GM12878 (cell line): ENCODE data around the gene ZNF462. TPM values are rescaled to one million over a fixed set of nuclear protein-coding genes. Genes with fewer than 3 reads are reported as not detected.

Experiments
- IRF5 ChIP-seq: fragments of 450-650 bp; IDR thresholded peaks from 2 replicates; pipeline ENCODE4 v1.6.1; 2017; ENCODE audit warnings: borderline replicate concordance
- PML ChIP-seq: IDR thresholded peaks from 2 replicates; pipeline ENCODE4 v1.6.1; 2012; ENCODE audit warnings: low read length, inconsistent platforms
- PRDM15 ChIP-seq: fragments of 450-650 bp; formaldehyde crosslinking; IDR thresholded peaks from 2 replicates; pipeline ENCODE4 v1.4.0; 2020; ENCODE audit warnings: mild to moderate bottlenecking, moderate library complexity
- RAD21 ChIP-seq: IDR thresholded peaks from 2 replicates; pipeline ENCODE4 v1.6.1; 2011; ENCODE audit warnings: mild to moderate bottlenecking, low read depth, low read length, moderate library complexity; ENCODE audit not compliant: insufficient read depth
- RUNX3 ChIP-seq: IDR thresholded peaks from 2 replicates; pipeline ENCODE4 v1.6.1; 2012; ENCODE audit warnings: low read length, inconsistent platforms
- SMAD1 ChIP-seq: fragments of 450-650 bp; IDR thresholded peaks from 2 replicates; pipeline ENCODE4 v1.6.1; 2018; ENCODE audit warnings: mild to moderate bottlenecking, low read depth; ENCODE audit not compliant: partially characterized antibody
- SMARCA5 ChIP-seq: fragments of 450-650 bp; IDR thresholded peaks from 2 replicates; pipeline ENCODE4 v1.6.1; 2017; ENCODE audit warnings: mild to moderate bottlenecking
- SUPT20H ChIP-seq: IDR thresholded peaks from 2 replicates; pipeline ENCODE4 v1.6.1; 2011; ENCODE audit warnings: low read depth, mild to moderate bottlenecking, low read length, moderate library complexity, borderline replicate concordance; ENCODE audit not compliant: control insufficient read depth
- TAF1 ChIP-seq: IDR thresholded peaks from 2 replicates; pipeline ENCODE4 v1.6.1; 2011; ENCODE audit warnings: mild to moderate bottlenecking, low read depth, low read length, borderline replicate concordance
- TCF12 ChIP-seq: IDR thresholded peaks from 2 replicates; pipeline ENCODE4 v1.6.1; 2011; ENCODE audit warnings: low read depth, mild to moderate bottlenecking, low read length
- ZBED1 ChIP-seq: IDR thresholded peaks from 2 replicates; pipeline ENCODE4 v1.6.1; 2016; ENCODE audit warnings: borderline replicate concordance
- polyA plus RNA-seq, 11 experiments: library from polyadenylated mRNA; depleted of rRNA in 4 of 11; unstranded in 6 of 11; stranded (reverse) in 5 of 11; fragments of >200 nt; fragmentation: Nextera tagmentation in 4 of 11; fragmentation: Illumina TruSeq in 1 of 11; extraction: Ambion mirVana in 4 of 11; extraction: Trizol in 1 of 11; gene quantifications; 1 replicate in 1 of 11; 2 replicates in 10 of 11; pipeline versions ENCODE4 v1.2.1 to v1.2.3, GENCODE V29; 2011 to 2016; ENCODE audit warnings: inconsistent platforms in 2 of 11, missing spikeins in 2 of 11, low read depth in 1 of 11
- total RNA-seq, 4 experiments: library from RNA; depleted of rRNA in 3 of 4; stranded (reverse); fragments of >200 nt in 3 of 4; fragmentation: Illumina TruSeq in 1 of 4; extraction: Trizol in 1 of 4; gene quantifications; 2 replicates each; pipeline versions ENCODE4 v1.2.1 to v1.2.3, GENCODE V29; 2013 to 2021
- TF ChIP-seq, protein P1 (sequence below): fragments of 450-650 bp; IDR thresholded peaks from 2 replicates; pipeline ENCODE4 v1.6.1; 2017; ENCODE audit warnings: low read depth, mild to moderate bottlenecking, moderate library complexity
- TF ChIP-seq, protein P2 (sequence below): fragments of 450-650 bp; IDR thresholded peaks from 2 replicates; pipeline ENCODE4 v1.6.1; 2018; ENCODE audit warnings: mild to moderate bottlenecking, low read depth, moderate library complexity; ENCODE audit not compliant: partially characterized antibody
- TF ChIP-seq, protein P3 (sequence below): fragments of 150-350 bp; IDR thresholded peaks from 2 replicates; pipeline ENCODE4 v1.6.1; 2014; ENCODE audit warnings: mild to moderate bottlenecking, low read depth, low read length
- TF ChIP-seq, protein P4 (sequence below): fragments of 450-650 bp; IDR thresholded peaks from 2 replicates; pipeline ENCODE4 v1.6.1; 2017; ENCODE audit warnings: mild to moderate bottlenecking, moderate library complexity

ZNF462 gene
- total and polyA plus RNA-seq, 10 of the 15 experiments (the other 5 are each of a cell fraction or from before 2014, with no cell fraction given) = 0.27 to 13.7 (median 0.55) TPM

DNA sequence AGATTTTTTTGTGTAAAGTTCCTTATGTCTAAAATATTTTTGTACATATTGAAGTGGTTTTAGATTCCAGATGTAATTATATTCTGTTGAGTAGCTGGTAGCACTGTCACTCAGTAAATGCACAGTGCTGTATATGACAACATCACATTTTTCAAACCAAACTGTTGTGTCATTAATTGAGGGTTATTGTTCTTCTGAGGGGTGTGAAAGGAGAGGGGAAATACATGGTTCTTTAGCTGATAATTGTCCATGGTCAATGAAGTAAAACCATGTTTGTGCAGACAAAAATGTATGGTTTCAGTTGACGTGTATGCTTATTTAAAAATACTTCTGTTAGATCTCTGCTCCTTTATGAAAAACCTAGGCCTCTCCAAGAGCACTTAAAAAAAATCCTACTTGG, 3.3 kb downstream of the ZNF462 start (continued):
- TF ChIP-seq, protein P1, sequence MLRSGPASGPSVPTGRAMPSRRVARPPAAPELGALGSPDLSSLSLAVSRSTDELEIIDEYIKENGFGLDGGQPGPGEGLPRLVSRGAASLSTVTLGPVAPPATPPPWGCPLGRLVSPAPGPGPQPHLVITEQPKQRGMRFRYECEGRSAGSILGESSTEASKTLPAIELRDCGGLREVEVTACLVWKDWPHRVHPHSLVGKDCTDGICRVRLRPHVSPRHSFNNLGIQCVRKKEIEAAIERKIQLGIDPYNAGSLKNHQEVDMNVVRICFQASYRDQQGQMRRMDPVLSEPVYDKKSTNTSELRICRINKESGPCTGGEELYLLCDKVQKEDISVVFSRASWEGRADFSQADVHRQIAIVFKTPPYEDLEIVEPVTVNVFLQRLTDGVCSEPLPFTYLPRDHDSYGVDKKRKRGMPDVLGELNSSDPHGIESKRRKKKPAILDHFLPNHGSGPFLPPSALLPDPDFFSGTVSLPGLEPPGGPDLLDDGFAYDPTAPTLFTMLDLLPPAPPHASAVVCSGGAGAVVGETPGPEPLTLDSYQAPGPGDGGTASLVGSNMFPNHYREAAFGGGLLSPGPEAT = peak; percentile 72; the same call in 1 of the 2 replicates
- TF ChIP-seq RAD21 = no peak
- TF ChIP-seq, protein P2, sequence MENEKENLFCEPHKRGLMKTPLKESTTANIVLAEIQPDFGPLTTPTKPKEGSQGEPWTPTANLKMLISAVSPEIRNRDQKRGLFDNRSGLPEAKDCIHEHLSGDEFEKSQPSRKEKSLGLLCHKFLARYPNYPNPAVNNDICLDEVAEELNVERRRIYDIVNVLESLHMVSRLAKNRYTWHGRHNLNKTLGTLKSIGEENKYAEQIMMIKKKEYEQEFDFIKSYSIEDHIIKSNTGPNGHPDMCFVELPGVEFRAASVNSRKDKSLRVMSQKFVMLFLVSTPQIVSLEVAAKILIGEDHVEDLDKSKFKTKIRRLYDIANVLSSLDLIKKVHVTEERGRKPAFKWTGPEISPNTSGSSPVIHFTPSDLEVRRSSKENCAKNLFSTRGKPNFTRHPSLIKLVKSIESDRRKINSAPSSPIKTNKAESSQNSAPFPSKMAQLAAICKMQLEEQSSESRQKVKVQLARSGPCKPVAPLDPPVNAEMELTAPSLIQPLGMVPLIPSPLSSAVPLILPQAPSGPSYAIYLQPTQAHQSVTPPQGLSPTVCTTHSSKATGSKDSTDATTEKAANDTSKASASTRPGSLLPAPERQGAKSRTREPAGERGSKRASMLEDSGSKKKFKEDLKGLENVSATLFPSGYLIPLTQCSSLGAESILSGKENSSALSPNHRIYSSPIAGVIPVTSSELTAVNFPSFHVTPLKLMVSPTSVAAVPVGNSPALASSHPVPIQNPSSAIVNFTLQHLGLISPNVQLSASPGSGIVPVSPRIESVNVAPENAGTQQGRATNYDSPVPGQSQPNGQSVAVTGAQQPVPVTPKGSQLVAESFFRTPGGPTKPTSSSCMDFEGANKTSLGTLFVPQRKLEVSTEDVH = no peak
- TF ChIP-seq PML = no peak
- no peak for TF ChIP-seq SMARCA5
- TF ChIP-seq PRDM15 = no peak
- TF ChIP-seq SMAD1 = peak; percentile 62
- no peak for TF ChIP-seq IRF5
- no peak for TF ChIP-seq TAF1
- no peak for TF ChIP-seq RUNX3
- TF ChIP-seq, protein P3, sequence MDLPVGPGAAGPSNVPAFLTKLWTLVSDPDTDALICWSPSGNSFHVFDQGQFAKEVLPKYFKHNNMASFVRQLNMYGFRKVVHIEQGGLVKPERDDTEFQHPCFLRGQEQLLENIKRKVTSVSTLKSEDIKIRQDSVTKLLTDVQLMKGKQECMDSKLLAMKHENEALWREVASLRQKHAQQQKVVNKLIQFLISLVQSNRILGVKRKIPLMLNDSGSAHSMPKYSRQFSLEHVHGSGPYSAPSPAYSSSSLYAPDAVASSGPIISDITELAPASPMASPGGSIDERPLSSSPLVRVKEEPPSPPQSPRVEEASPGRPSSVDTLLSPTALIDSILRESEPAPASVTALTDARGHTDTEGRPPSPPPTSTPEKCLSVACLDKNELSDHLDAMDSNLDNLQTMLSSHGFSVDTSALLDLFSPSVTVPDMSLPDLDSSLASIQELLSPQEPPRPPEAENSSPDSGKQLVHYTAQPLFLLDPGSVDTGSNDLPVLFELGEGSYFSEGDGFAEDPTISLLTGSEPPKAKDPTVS = no peak
- TF ChIP-seq TCF12 = no peak
- TF ChIP-seq, protein P4, sequence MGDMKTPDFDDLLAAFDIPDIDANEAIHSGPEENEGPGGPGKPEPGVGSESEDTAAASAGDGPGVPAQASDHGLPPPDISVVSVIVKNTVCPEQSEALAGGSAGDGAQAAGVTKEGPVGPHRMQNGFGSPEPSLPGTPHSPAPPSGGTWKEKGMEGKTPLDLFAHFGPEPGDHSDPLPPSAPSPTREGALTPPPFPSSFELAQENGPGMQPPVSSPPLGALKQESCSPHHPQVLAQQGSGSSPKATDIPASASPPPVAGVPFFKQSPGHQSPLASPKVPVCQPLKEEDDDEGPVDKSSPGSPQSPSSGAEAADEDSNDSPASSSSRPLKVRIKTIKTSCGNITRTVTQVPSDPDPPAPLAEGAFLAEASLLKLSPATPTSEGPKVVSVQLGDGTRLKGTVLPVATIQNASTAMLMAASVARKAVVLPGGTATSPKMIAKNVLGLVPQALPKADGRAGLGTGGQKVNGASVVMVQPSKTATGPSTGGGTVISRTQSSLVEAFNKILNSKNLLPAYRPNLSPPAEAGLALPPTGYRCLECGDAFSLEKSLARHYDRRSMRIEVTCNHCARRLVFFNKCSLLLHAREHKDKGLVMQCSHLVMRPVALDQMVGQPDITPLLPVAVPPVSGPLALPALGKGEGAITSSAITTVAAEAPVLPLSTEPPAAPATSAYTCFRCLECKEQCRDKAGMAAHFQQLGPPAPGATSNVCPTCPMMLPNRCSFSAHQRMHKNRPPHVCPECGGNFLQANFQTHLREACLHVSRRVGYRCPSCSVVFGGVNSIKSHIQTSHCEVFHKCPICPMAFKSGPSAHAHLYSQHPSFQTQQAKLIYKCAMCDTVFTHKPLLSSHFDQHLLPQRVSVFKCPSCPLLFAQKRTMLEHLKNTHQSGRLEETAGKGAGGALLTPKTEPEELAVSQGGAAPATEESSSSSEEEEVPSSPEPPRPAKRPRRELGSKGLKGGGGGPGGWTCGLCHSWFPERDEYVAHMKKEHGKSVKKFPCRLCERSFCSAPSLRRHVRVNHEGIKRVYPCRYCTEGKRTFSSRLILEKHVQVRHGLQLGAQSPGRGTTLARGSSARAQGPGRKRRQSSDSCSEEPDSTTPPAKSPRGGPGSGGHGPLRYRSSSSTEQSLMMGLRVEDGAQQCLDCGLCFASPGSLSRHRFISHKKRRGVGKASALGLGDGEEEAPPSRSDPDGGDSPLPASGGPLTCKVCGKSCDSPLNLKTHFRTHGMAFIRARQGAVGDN = peak; percentile 52
- no peak for TF ChIP-seq ZBED1
- TF ChIP-seq SUPT20H = no peak
